ENCODE data around the gene DTNB. TPM values are rescaled to one million over a fixed set of nuclear protein-coding genes. Genes with fewer than 3 reads are reported as not detected.

The DTNB gene
- polyA plus RNA-seq, 1 donor from 2014 or later = 22.5 TPM

- no peak for TF ChIP-seq EZH2 (IDR thresholded peaks at IDR 0.05; ENCODE audit: borderline replicate concordance, insufficient read depth, low read length, poor library complexity, severe bottlenecking)
- no peak for TF ChIP-seq POLR2AphosphoS5 (IDR thresholded peaks at IDR 0.05)
- peak; percentile 24 for TF ChIP-seq SMC3 (conservative IDR thresholded peaks at IDR 0.05; ENCODE audit: poor library complexity)
- TF ChIP-seq TAF1 (IDR thresholded peaks at IDR 0.05; ENCODE audit: low read depth) = no peak
- TF ChIP-seq RAD21 (conservative IDR thresholded peaks at IDR 0.05) = peak; percentile 43
- TF ChIP-seq CTCF (IDR thresholded peaks at IDR 0.05; ENCODE audit: poor library complexity, severe bottlenecking) = peak; percentile 50
- TF ChIP-seq MXI1 (conservative IDR thresholded peaks at IDR 0.05; ENCODE audit: poor library complexity, severe bottlenecking) = no peak
- no peak for TF ChIP-seq REST (IDR thresholded peaks at IDR 0.05; ENCODE audit: borderline replicate concordance)
- no peak for TF ChIP-seq EP300 (conservative IDR thresholded peaks at IDR 0.05; ENCODE audit: poor library complexity, severe bottlenecking)
- Histone ChIP-seq H4K20me1 (ENCODE audit: insufficient read depth) (no peaks in the 10 kb centered on the region), H3K4me3 (ENCODE audit: low read length) (no peak overlapping the region), H3F3A (ENCODE audit: insufficient read depth, low read length, poor library complexity, severe bottlenecking) (no peaks in the 10 kb centered on the region), H2AFZ (ENCODE audit: low read depth, low read length) (no peak overlapping the region), H3K27me3 (ENCODE audit: insufficient read depth, low read depth, low read length) (no peaks in the 10 kb centered on the region), H3K9me2 (ENCODE audit: insufficient read depth, low read length) (no peaks in the 10 kb centered on the region), H3K9me3 (ENCODE audit: low read length) (no peaks in the 10 kb centered on the region), H3K9ac (ENCODE audit: low read length) (no peak overlapping the region), H3K27ac (ENCODE audit: low read length) (no peak overlapping the region), H3K36me3 (ENCODE audit: insufficient read depth, low read length) (no peaks in the 10 kb centered on the region), H3K79me2 (replicated peaks; ENCODE audit: insufficient read depth, low read length) (no peaks in the 10 kb centered on the region), H3K4me2 (ENCODE audit: low read length) (no peak overlapping the region)
Observed at GRCh38 chr2:25567406-25567805, 106.0 kb downstream of the DTNB start.

GRCh38 chr2:25566694-25567093 lies 106.7 kb downstream of the DTNB start:
- Histone ChIP-seq H3K9me3 (ENCODE audit: low read length) (no peaks in the 10 kb centered on the region), H3K9ac (ENCODE audit: low read length) (no peak overlapping the region), H2AFZ (ENCODE audit: low read depth, low read length) (no peak overlapping the region), H3K79me2 (replicated peaks; ENCODE audit: insufficient read depth, low read length) (no peaks in the 10 kb centered on the region), H3K4me3 (ENCODE audit: low read length) (no peak overlapping the region), H4K20me1 (ENCODE audit: insufficient read depth) (no peaks in the 10 kb centered on the region), H3K4me2 (ENCODE audit: low read length) (no peak overlapping the region), H3K27ac (ENCODE audit: low read length) (no peak overlapping the region), H3K36me3 (ENCODE audit: insufficient read depth, low read length) (no peaks in the 10 kb centered on the region), H3K27me3 (ENCODE audit: insufficient read depth, low read depth, low read length) (no peaks in the 10 kb centered on the region), H3F3A (ENCODE audit: insufficient read depth, low read length, poor library complexity, severe bottlenecking) (no peaks in the 10 kb centered on the region), H3K9me2 (ENCODE audit: insufficient read depth, low read length) (no peaks in the 10 kb centered on the region)
- TF ChIP-seq EP300 (conservative IDR thresholded peaks at IDR 0.05; ENCODE audit: poor library complexity, severe bottlenecking) (no peak), CTCF (IDR thresholded peaks at IDR 0.05; ENCODE audit: poor library complexity, severe bottlenecking) (no peak), SMC3 (conservative IDR thresholded peaks at IDR 0.05; ENCODE audit: poor library complexity) (no peak), POLR2AphosphoS5 (IDR thresholded peaks at IDR 0.05) (no peak), TAF1 (IDR thresholded peaks at IDR 0.05; ENCODE audit: low read depth) (no peak), RAD21 (conservative IDR thresholded peaks at IDR 0.05) (no peak), MXI1 (conservative IDR thresholded peaks at IDR 0.05; ENCODE audit: poor library complexity, severe bottlenecking) (no peak), EZH2 (IDR thresholded peaks at IDR 0.05; ENCODE audit: borderline replicate concordance, insufficient read depth, low read length, poor library complexity, severe bottlenecking) (no peak), REST (IDR thresholded peaks at IDR 0.05; ENCODE audit: borderline replicate concordance) (no peak)
